Kidney (tissue), 14 donors: ENCODE measurements around the gene PAN3. TPM values are rescaled to one million over a fixed set of nuclear protein-coding genes. Genes with fewer than 3 reads are reported as not detected.

Experiments
- DNase-seq, 5 donors: peaks; one replicate each; pipeline ENCODE4 v3.0.0-alpha.2; 2013 to 2020
- FAIRE-seq: peaks from 2 replicates; lab custom pipeline; 2012; peaks lifted over from hg19 to GRCh38; lab: Jason Lieb, UNC
- H3K27ac ChIP-seq, 2 donors: one replicate each; pipeline ENCODE4 v1.7.0; 2013; ENCODE audit warnings: low read depth in 2 of 2, low read length in 2 of 2, inconsistent platforms in 1 of 2
- H3K27me3 ChIP-seq: one replicate; pipeline ENCODE4 v1.7.1; 2013; ENCODE audit warnings: low read length, inconsistent platforms; ENCODE audit not compliant: control insufficient read depth, insufficient read depth
- H3K36me3 ChIP-seq, 3 donors: one replicate each; pipeline versions ENCODE4 v1.7.0 to v1.7.1; 2013; ENCODE audit warnings: low read length in 3 of 3, control low read depth in 1 of 3, inconsistent platforms in 1 of 3; ENCODE audit not compliant: insufficient read depth in 3 of 3, control insufficient read depth in 2 of 3
- H3K4me1 ChIP-seq, 3 donors: one replicate each; pipeline versions ENCODE4 v1.7.0 to v1.7.1; 2013; ENCODE audit warnings: low read length in 3 of 3, inconsistent platforms in 1 of 3, low read depth in 1 of 3; ENCODE audit not compliant: control insufficient read depth in 2 of 3, insufficient read depth in 2 of 3
- H3K4me3 ChIP-seq, 3 donors: one replicate each; pipeline versions ENCODE4 v1.7.0 to v1.8.1; 2013; ENCODE audit warnings: low read length in 3 of 3, control low read depth in 1 of 3, inconsistent platforms in 1 of 3
- H3K9ac ChIP-seq, 3 donors: one replicate each; pipeline versions ENCODE4 v1.7.0 to v1.7.1; 2013; ENCODE audit warnings: low read length in 3 of 3, control low read depth in 1 of 3, inconsistent platforms in 1 of 3
- H3K9me3 ChIP-seq, 3 donors: one replicate each; pipeline versions ENCODE4 v1.7.0 to v1.7.1; 2013; ENCODE audit warnings: low read length in 3 of 3, control low read depth in 1 of 3, inconsistent platforms in 1 of 3; ENCODE audit not compliant: control insufficient read depth in 2 of 3, insufficient read depth in 1 of 3
- intact Hi-C: fragments of 100-400 bp; cut with DNase I; formaldehyde crosslinking; loops from one replicate; pipeline ENCODE4 v1.11.1; 2022
- polyA plus RNA-seq: library from polyadenylated mRNA; stranded (reverse); fragments of 350-450 nt; fragmentation: Illumina TruSeq; extraction: RNeasy Lipid Tissue Mini Kit (QIAGEN cat#74804); gene quantifications from one replicate; pipeline ENCODE4 v1.2.3, GENCODE V29; 2014; ENCODE audit warnings: low read depth, low replicate concordance; ENCODE audit not compliant: insufficient read depth
- total RNA-seq: library from RNA; stranded (reverse); fragmentation: NEBNext Ultra II Directional; extraction: Animal tissue kit (Norgen Biotek cat#: 25700); gene quantifications from one replicate; pipeline ENCODE4 v1.2.1, GENCODE V29; 2021
- TF ChIP-seq, protein P1 (sequence below): IDR thresholded peaks from 3 replicates; pipeline ENCODE4 v1.5.1; 2012; ENCODE audit warnings: mild to moderate bottlenecking, moderate library complexity, borderline replicate concordance; ENCODE audit not compliant: insufficient read depth; ENCODE audit errors: extremely low read depth
- donor health status: control.
- donor health status: control.
- donor health status: control.
- donor health status: control.
- donor health status: control.
- donor health status: DM: yes; HTN: yes; CAD: no.
- donor health status: Normal renal cell carcinoma (clear cell type).

The PAN3 gene
- total and polyA plus RNA-seq, 2 donors from 2014 or later: 8.2 to 46.3 TPM

DNA sequence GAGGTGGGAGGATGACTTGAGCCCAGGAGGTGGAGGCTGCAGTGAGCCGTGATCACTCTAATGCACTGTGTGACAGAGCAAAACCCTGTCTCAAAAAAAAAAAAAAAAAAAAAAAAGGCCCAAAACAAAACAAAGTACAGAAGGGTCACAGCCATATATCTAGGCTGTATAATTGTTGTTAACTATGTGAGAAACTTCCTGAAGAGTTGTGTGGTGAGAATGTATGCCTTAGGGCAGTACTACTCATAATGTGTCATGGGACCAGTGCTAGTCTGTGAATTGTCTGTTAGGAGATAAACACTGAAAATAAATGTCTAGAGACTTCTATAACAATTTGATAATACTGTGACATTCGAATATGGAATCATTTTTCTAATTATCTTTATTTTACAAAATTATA is 43.1 kb downstream of the PAN3 start:
- no peak overlapping the region for H3K4me3 ChIP-seq
- no peak overlapping the region for H3K27ac ChIP-seq
- TF ChIP-seq, protein P1, sequence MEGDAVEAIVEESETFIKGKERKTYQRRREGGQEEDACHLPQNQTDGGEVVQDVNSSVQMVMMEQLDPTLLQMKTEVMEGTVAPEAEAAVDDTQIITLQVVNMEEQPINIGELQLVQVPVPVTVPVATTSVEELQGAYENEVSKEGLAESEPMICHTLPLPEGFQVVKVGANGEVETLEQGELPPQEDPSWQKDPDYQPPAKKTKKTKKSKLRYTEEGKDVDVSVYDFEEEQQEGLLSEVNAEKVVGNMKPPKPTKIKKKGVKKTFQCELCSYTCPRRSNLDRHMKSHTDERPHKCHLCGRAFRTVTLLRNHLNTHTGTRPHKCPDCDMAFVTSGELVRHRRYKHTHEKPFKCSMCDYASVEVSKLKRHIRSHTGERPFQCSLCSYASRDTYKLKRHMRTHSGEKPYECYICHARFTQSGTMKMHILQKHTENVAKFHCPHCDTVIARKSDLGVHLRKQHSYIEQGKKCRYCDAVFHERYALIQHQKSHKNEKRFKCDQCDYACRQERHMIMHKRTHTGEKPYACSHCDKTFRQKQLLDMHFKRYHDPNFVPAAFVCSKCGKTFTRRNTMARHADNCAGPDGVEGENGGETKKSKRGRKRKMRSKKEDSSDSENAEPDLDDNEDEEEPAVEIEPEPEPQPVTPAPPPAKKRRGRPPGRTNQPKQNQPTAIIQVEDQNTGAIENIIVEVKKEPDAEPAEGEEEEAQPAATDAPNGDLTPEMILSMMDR: no peak
- intact Hi-C loops: no loop called here
- no peaks in the 10 kb centered on the region for H3K9me3 ChIP-seq
- H3K9ac ChIP-seq: no peak overlapping the region
- H3K27me3 ChIP-seq: no peaks in the 10 kb centered on the region
- FAIRE-seq: no peak
- no peak for DNase-seq
- H3K4me1 ChIP-seq: no peaks in the 10 kb centered on the region
- H3K36me3 ChIP-seq: peaks cover 0 to 6% (median 2%) of the 10 kb centered on the region in 3 donors

DNA sequence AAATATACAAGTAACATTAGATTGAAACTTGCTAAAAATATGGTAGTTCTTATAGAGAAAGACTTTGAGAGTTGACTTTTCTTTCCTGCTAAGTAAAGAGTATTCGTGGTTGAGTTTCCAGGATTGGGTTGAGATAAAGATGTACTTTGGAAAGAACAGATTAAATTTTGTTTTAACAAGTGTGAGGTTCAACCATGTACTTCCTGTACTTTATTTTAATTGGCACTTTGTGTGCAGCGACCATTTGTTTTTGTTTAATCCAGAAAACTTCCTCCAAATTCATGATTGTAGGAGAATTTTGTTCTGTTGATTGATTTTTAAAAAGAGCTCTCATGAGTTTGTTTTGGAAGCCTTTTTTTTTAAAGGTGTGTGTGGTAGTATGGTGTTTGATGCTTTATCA is 46.9 kb downstream of the PAN3 start:
- H3K36me3 ChIP-seq: peaks cover 0 to 3% (median 0%) of the 10 kb centered on the region in 3 donors
- H3K9me3 ChIP-seq: no peaks in the 10 kb centered on the region
- TF ChIP-seq, protein P1: no peak
- H3K4me1 ChIP-seq: no peaks in the 10 kb centered on the region
- intact Hi-C loops: no loop called here
- no peaks in the 10 kb centered on the region for H3K27me3 ChIP-seq
- H3K9ac ChIP-seq: no peak overlapping the region
- H3K4me3 ChIP-seq: no peak overlapping the region
- FAIRE-seq (peak; percentile 39), DNase-seq (no peak)
- H3K27ac ChIP-seq: no peak overlapping the region

DNA sequence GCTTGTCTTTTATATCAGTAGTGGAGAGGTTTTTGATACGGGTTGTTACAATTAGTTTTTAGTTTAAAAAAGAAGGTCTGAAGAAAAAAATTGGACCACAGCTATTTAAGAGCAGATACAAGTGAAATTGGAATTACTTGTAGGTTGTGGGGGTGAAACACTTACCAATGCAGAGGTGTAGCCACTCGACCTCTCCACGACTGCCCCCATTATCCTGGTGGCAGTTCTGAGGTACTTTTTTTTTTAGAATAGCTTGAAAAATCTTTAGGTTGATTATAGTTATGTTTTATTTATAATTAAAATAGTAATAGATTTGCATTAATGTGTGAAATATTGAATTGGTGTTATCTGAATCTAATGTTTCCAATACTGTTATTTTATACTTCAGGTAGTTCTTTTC is 60.7 kb downstream of the PAN3 start:
- no peaks in the 10 kb centered on the region for H3K4me1 ChIP-seq
- no peak overlapping the region for H3K9ac ChIP-seq
- intact Hi-C loops: no loop called here
- no peaks in the 10 kb centered on the region for H3K9me3 ChIP-seq
- peaks cover 0 to 5% (median 0%) of the 10 kb centered on the region in 3 donors for H3K36me3 ChIP-seq
- FAIRE-seq (no peak), DNase-seq (no peak)
- TF ChIP-seq, protein P1: no peak
- H3K27ac ChIP-seq: no peak overlapping the region
- no peaks in the 10 kb centered on the region for H3K27me3 ChIP-seq
- H3K4me3 ChIP-seq: no peak overlapping the region

DNA sequence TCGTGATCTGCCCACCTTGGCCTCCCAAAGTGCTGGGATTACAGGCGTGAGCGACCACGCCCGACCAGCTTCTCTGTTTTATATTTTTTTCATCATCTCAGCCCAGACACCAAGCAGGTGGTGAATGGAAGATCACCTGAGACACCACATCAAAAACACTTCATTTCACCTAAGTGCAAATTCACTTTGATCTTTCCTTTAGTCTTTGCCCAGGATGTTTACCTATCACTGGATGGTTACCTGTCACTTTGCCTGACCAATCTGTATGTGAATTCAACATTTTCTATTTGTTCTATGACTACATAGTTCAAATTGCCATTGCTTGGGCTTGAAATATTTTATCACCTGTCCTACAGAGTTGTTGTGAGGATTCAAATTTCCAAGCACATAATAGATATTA is 65.7 kb downstream of the PAN3 start:
- H3K4me1 ChIP-seq: no peaks in the 10 kb centered on the region
- TF ChIP-seq, protein P1: no peak
- no peak for DNase-seq
- peaks cover 0 to 5% (median 0%) of the 10 kb centered on the region in 3 donors for H3K36me3 ChIP-seq
- intact Hi-C loops: no loop called here
- no peaks in the 10 kb centered on the region for H3K27me3 ChIP-seq
- no peak for FAIRE-seq
- no peak overlapping the region for H3K9ac ChIP-seq
- H3K4me3 ChIP-seq: no peak overlapping the region
- no peak overlapping the region for H3K27ac ChIP-seq
- no peaks in the 10 kb centered on the region for H3K9me3 ChIP-seq
